T-helper 2 cell treated with Interferon-gamma antibody and Interleukin-4, amounts not matched to agents 100 ng/mL and 5 ng/mL, for 36 hours (primary cell): ENCODE data around the gene NTM. TPM values are rescaled to one million over a fixed set of nuclear protein-coding genes. Genes with fewer than 3 reads are reported as not detected.
"Not testable (repeated sequence)": the region's sequence is repeated elsewhere in the genome, so short reads cannot be mapped to it uniquely, and the experiment has no call there.

Source experiments
- intact Hi-C: fragments of 100-400 bp; cut with micrococcal nuclease; formaldehyde crosslinking; loops from one replicate; pipeline ENCODE4 v1.15.1; 2023
- total RNA-seq: library from RNA; stranded (reverse); gene quantifications from 2 replicates; pipeline ENCODE4 v1.2.3, GENCODE V29; 2022

Gene NTM
- total RNA-seq, 1 donor from 2014 or later = not detected

DNA sequence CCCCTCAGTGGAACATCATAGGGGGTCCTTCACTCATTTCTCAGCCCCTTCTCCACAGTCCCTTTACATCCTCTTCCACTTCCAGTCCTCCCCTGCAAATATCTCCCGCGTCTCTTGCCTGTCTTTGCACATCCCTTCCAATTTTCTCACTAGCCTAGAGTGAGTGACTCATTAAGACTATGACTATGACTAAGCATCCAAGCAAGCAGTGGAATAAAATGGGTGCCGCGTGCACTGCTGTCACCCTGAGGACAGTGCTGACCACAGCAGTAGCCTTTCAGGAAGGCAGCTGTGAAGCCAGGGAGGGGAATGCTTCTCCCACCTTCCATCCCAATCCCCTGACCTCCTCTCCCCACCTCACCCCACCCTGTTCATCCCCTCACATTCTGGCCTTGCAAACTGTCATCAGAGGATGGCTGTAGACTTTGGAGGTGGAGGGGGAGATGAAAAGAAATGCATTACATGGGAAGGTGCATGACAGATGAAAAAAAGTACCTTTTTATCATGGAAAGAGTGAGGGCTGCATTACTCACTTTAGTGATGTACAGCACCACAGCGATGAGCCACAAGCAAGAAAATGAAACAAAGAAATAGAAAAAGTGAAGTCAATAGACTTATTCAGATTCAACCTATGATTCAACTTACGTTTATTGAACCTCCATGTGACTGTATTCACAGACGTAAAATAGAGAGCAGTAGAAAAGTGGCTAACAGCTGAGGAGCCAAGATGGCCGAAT lies 948.2 kb downstream of the NTM start:
- intact Hi-C loops = no loop called here

DNA sequence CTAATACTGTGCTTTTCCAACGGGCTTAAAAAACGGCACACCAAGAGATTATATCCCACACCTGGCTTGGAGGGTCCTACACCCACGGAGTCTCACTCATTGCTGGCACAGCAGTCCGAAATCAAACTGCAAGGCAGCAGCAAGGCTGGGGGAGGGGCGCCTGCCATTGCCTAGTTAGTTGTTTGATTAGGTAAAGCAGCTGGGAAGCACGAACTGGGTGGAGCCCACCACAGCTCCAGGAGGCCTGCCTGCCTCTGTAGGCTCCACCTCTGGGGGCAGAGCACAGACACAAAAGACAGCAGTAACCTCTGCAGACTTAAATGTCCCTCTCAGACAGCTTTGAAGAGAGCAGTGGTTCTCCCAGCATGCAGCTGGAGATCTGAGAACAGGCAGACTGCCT lies 949.0 kb downstream of the NTM start:
- intact Hi-C loops = not testable (repeated sequence)

DNA sequence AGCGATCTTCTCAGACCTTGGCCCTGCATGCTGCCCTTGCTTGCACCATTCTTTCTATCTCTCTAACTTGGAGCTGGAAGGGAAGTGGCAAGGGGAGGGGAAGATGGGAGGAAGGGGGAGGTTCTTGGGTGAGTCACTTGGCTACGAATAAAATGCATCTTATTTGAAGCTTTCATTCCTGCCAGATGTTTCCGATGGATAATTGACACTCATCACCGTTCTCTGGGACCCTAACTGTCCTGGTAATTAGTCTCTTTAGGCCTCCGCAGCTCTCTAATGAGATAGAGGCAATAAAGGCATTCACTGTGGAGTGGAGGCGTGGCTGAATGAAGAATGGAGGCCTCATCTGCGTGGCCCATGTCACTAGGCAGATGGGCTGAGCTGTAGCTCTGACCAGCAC lies 960.1 kb downstream of the NTM start:
- intact Hi-C loops = no loop called here

DNA sequence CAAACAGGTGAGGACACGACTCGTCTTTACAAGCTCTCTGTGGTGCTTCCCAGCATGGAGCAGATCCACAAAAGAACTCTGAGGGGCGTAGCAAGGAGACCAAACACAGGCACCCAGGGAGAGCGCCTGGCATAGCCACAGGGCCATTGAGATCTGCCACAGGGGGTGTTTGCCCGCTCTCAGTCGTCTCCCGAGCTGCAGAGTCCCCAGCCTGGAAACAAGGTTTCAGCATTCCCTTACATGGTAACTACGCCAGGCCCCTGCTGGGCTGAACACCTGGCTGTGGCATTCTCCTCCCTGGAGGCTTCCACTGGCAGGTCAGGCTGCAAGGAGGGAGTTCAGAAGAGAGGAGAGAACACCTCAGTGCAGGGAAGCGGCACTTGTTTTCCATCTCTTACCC lies 962.1 kb downstream of the NTM start:
- intact Hi-C loops = no loop called here

DNA sequence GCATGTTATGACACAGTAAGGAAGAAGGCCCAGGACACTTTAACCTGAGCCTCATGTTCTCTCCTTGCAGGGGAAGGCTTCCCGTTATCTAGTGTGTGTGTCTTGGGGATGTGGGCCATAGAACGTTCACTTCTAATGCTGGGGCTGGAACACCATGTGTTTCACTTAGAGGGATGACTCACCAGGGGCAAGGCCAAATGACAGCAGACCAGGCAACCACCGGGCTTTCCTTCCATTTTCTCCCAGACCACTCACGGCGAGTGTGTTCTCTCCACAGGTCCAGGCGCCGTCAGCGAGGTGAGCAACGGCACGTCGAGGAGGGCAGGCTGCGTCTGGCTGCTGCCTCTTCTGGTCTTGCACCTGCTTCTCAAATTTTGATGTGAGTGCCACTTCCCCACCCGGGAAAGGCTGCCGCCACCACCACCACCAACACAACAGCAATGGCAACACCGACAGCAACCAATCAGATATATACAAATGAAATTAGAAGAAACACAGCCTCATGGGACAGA lies 964.4 kb downstream of the NTM start:
- intact Hi-C loops = no loop called here

DNA sequence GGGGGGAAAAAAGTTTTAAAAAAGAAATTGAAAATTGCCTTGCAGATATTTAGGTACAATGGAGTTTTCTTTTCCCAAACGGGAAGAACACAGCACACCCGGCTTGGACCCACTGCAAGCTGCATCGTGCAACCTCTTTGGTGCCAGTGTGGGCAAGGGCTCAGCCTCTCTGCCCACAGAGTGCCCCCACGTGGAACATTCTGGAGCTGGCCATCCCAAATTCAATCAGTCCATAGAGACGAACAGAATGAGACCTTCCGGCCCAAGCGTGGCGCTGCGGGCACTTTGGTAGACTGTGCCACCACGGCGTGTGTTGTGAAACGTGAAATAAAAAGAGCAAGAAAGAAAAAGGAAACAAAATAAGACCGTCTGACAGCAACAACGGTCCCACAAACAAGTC lies 964.9 kb downstream of the NTM start:
- intact Hi-C loops = no loop called here

DNA sequence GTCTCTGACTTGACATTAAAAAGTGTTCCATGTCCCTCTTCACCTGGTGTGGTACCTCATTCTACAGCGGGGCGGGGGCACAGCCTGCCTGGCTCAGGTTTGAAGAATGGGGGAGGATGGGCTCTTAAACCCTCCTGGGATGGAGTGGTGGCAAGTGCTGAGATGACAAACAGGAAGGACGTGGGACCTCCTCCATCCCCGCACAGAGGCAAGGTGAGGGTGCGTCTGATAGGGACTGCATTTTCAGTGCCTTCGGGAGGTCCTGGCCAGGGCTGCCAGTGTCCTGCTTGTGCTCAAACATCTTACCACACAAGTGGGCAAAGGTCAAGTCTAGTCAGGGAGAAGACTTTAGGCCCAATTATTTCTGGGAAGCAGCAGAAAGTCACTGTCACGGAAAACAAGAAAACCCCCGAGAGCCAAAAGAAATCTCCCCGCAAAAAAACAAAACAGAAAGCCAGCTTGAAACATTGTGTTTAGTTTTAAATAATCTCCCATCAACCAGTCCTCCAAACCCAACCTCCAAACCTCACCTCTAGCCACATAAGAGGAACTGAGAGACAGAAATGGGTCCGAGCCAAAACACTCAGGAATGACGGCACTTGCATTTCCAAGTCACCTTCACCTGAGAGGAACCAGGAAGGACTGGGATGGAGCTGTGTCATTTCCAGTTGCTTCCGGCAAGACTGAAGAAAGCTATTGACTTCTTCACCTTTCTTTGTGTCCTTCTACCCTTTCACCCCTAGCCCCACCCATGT lies 966.5 kb downstream of the NTM start:
- intact Hi-C loops = no loop called here

DNA sequence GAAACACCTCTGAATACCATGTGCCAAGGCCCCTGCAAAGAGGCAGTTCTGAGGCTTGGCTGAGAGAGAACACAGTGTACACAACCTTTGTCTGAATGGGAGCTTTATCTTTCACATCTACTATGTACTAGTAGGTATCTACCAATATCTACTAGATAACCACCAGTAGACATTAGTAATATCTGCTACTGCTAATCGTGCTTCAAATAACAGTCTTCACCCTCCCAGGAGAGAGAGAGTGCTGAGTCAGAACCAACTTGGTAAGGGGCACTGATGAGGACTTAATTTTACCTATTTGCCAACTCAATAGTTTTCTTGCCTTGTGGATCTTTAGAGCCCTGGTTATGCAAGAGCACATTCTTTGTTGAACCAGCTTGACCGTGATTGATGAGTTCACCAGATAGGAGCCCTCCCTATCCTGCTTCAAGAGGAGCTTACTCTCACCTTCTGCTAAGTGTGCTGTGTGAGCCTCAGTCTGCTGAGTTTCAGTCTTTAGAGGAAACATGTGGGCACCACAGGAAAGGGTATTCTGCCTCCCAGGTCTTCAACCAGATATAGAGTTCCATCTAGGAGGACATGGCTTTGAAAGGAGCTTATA lies 967.5 kb downstream of the NTM start:
- intact Hi-C loops = no loop called here

DNA sequence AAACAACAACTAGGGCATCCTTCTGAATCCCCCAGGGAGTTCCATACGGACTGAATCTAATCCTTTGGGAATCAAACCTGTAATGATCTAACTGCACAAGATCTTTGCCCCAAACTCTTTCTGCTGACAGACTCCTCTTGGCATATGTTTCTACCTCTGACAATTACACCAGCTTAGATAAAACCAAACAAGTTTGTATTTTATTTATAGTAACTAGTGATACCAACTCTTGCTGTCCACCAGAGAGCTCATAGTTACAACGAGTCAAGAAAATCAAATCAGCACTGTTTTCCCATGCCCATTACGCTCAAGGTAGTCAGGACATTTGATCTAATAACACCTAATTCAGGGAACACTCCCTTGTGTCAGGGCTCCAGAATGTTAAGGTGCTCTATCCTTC lies 972.0 kb downstream of the NTM start:
- intact Hi-C loops = no loop called here

DNA sequence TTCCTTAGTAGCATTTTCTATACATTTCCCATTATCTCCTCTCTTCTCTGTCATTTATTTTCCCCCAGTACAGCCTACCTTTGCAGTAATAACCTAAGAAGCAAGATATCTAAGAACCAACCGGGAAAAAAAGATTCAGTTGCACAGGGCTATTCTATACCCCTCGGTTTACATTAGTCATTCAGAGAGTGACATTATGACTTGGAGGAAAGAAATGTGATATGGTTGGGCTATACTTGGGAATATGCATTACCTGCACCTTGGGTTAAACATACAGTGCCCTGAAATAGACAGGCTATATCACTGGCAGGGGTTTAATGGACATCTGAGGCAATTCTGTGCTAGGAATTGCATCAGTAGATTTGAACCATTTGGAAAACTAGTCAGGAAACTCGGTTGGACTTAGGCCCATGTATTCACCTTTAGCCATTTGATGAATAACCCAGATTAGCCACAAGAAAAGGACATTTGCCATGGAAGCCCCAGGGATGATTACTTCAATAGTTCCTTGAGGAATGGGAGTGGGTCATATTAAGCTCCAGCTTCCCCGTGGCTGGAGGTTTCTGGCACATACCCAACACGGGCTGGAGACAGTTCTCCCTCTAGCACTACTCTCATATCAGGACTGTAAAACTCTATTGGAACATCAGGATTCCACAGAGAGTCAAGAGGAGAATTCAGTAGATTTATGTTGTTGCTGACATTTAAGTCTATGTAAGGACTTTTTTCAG lies 973.2 kb downstream of the NTM start:
- intact Hi-C loops = no loop called here

DNA sequence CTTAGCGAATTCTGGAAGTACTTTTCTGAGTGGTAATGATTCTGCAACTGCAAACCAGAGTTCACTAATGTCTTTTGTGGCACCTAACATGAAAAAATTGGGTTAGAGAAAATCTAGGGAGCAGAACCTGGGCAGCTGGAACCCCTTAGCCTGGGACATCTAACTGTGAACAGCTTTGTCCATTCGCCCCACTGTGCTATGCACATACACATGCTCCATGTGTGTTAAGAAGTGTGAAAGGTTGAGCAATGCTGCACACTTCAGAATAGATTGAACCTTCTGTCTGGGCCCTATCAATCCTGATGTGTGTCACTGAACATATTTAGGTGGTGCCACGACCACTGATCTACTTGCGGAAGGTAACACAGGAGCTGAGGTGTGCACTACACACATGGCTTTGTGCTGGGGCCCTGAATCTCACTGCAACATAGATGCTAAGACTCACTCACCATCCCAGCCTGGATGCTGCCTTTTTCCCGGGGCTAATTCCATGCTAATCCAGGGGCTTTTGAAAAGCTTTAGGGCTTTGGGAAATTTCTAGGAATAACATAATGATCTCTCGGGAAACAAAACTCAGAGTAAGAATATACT lies 976.2 kb downstream of the NTM start:
- intact Hi-C loops = no loop called here

DNA sequence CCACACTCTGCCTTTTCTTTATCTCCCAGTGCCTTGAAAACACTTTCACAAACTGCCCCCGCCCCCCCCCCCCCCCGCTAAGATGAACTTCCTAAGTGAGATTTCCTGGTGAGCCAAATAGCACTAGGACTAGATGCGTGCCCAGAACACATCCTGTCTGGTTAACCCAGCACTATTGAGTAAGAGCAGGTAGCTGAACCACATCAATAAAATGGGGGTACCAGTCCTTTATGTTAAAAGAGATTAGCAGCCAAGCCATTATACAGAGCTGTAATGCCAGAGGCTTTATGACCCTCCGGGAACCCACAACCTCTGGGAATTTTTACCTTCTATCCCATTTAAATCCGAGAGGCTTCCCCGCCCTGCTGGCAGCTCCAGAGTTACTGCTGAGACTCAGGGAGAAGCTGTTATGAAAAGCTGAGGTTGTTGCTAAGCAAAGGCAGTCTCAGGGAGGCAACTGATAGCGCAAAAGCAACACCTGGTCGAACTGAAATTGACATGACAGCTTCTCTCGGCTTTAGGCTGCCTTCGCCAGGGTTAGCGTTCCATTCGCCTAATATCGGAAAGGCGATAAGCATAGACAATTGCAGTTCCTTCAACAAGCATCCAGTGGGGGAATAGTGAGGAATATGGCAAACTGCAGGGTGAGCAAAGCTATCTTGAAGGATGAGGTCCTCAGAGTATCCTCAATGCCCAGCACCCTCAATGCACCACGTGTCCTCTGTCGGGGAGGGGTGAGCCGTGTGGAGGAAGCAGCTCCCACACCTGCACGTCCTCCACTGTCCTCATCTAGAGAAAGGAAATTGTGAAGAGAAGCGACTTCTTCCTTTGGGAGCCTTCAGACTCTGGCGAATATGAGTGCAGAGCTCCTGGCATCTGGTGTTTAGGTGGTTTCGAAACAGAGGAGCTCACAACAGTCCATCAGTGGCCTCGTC lies 977.0 kb downstream of the NTM start:
- intact Hi-C loops = no loop called here

DNA sequence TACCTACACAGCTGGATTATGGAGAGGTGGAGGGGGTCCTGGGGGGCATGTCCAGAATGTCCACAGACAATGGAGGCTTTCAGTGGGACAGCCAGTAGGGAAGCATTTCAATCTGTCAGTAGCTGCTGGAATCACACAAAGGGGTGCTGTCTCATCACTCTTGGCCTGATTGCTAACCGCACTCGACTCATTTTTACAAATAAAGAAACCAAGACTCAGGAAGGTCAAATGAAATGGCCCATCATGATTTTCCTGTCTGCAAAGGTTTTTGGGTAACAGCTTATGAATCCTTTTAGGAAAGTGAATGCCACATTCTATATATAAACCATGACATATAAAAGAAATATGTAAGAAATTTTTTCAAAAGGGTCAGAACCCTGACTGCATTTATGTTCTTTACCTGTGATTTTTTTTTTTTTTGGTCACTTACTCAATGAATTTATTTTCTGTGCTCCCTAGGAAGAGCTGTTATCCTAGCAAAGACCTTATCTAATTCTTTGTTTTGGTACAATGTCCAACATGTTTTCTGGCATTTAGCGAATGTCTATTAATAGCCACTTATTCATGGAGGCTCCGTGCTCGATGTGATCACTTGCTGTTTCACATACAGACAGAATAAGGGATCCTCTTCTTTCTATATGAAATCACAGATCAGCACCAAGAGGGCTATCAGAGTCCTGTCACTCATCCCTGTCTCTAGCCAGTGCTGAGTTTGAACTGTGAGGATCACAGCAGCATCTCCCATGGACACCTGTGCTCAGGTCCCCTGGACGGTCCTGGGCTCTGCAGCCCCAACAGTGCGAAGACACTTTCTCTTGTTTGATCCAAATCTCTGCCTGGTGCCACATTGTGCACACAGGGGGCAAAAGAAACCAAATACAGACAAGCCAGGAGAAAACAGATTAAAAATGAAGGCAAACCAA lies 979.7 kb downstream of the NTM start:
- intact Hi-C loops = no loop called here

DNA sequence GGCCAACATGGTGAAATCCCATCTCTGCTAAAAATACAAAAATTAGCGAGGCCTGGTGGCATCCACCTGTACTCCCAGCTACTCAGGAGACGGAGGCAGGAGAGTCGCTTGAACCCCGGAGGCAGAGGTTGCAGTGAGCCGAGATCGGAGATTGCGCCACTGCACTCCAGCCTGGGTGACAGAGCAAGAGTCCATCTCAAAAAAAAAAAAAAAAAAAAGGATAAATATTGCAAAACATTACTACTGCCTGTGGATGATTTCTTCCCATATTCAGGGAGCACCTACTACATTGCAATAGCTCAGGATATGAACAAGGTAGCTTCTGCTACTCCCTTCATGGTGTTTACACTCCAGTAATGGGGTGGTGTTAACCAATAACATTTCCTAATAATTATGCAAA lies 980.6 kb downstream of the NTM start:
- intact Hi-C loops = no loop called here

DNA sequence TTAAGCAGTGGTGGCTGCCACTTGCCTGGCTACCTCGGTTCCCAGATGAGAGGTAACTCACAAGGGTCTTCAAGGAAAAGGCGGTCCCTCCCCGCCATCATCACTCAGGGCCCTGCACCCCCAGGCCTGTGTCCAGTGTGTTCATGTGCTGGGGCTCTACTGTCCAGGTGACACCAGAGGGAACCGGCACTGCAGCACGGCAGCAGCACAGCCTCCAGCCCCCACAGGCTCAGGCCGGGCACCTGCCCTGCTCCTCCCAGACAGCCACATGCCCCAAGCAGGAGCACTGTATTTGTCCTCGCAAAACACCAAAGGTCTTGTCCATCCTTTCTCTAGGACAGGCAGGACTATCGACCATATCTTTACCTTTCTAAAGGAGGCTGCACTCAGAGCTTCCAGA lies 982.1 kb downstream of the NTM start:
- intact Hi-C loops = no loop called here

DNA sequence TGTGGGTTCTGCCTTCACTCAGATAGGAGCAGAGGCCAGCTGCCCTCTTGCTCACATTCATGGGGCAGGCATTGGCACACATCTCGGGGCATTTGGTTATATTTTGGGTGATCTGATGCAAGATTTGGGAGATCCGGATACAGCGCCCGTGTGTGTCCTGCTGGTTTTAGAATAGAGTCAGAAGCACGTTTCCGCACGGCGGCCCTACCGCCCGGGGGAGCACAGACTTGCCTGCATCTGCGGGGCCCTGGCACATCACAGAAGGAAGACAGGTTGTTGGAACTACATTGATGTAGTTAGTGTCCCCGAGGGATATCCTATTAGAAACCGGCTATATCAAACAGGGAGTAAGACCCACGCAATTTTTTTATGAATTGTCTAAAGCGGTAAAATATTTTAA lies 982.8 kb downstream of the NTM start:
- intact Hi-C loops = no loop called here

DNA sequence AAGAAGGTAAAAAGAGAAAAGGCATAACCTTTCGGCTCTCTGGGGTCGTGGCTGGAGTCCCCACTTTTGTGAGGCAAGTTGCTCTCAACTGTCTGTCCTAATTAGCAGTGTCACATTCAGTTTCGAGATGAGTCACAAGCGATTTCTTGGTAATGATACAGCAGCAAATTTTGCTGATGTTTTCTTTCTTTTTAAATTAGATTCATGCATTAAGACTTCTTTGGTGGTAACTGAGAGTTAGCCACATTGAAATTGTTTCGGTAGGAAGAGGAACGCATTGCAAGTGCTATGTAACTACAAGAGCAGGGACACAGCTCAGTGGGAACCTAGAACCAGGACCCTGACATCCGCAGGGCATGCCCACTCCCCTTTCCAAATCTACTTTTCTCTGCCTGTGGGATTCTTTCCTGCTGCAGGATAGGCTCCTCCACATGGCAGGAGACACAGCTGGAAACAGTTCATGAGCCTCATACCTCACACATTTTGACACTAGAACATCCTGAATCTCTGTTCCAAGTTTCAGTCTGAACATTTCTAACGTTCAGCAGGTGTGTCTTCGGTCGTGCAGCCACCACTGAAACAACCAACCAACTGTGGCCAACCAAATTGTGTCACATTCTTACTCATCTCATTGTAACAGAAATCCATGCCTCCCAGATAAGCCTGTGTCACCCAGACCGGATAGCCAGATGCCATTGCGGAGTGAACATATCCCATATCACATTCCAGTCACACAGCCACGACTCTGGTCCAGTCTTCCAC lies 987.6 kb downstream of the NTM start:
- intact Hi-C loops = no loop called here

DNA sequence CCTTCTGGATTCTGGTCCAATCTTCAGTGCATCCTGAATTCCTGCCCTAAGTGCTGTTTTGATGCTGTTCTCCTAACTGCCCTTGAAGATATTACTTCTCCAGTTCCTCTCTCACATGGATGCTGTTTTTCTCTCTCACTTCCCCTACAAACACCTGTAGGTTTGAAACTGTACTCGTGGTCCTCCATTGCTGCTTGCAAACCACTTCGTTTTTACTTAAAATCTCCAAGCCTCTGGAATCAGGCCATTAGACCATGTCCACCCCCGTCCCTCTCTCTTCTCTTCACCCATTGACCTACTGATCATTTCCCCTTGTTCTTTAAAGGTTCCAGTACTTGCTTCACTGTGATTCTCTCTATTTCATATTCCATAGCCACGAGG lies 988.1 kb downstream of the NTM start:
- intact Hi-C loops = no loop called here
